HG03139 (cell line): Measurements from ENCODE around the gene POLN.
"Not testable (repeated sequence)": the region's sequence is repeated elsewhere in the genome, so short reads cannot be mapped to it uniquely, and the experiment has no call there.

Source experiments
- ATAC-seq: cut with Tn5 transposase; IDR thresholded peaks from one replicate; pipeline ENCODE4 v1.9.1; 2021; ENCODE audit not compliant: unreplicated experiment

Gene POLN

DNA sequence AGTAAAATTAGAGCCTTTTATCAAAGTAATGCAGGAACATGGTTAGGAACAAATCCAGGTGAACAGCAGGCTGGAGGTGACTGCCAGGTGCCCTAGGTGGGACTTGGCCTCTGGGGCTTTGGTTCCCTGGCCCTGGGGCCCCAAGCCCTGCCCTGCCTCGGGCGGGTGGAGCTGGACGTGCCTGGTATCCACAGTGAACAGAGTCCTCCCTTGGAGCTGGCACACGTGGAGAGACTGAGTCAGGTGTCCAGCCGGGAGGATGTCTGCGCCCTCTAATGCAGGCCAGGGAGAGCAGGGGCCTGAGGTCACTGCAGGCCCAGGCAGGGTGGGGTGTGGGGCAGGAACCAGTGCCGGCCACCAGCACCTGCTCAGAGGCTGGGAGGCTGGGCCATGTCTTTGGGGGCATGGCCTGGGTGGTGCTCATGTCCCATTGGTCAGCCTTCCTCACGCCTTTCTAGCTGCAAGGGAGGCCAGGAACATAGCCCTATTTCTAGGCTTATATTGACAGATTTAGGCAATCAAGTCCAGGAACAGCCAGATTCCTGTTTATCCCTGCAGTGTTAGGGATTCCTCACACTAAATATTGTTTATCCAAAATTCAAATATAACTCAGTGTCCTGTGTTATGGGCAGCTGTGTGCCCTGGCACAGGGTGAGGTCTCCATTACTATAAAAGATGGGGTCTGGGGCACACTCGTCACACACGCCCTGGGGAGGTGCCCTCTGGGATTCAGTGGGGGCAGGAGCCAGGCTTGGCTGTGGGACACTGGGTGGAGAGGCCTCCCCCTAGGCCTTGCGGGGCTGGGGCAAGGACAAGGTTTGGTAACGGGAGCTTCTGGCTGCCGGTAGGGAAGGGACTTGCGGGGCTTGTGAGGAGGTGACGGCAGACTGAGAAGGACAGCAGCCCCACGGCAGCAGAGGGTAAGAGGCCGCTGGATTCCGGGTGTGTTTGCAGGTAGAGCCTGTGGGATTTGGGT is 197.1 kb downstream of the POLN start:
- no peak for ATAC-seq

DNA sequence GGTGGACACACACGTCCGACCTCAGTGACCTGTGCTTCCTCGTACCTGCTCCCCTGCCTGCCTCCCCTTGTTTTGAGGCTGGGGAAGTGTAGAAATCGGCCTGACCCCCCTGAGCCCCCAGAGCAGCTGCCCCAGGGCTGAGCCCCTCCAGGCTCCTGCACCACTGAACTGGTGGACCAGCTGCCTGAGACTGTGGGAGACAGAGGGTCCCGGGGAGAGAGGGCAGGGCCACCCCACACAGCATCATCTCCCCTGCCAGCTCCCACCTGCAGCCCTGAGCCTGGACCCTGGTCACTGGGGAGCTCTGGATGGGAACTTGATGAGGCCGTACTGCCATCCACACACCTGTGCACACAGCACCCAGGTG is 197.8 kb downstream of the POLN start:
- ATAC-seq = no peak

GRCh38 chr4:2043396-2044118 is 198.4 kb downstream of the POLN start:
- no peak for ATAC-seq

DNA sequence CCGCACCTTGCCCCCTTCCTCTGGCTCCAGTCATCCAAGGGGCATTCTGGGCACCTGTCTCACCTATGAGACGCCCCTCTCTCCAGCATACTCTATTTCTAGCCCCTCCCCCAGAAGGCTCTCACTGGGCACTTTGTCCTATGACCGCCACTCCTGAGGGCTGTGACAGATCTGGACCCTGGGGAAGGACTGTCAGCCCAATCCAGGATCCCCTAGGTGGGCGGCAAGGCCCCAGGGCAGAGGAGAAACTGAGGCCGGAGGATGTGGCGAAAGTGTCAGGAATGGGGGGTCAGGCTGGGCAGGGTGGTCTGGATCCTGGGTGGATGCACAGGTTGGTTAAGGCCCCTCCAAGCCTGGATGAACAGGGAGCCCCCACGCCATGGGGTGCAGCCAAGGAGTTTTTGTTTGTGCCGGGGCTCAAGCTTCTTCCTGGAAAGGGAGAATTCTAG is 198.9 kb downstream of the POLN start:
- no peak for ATAC-seq

GRCh38 chr4:2042204-2042946 is 199.5 kb downstream of the POLN start:
- ATAC-seq = peak; percentile 15

DNA sequence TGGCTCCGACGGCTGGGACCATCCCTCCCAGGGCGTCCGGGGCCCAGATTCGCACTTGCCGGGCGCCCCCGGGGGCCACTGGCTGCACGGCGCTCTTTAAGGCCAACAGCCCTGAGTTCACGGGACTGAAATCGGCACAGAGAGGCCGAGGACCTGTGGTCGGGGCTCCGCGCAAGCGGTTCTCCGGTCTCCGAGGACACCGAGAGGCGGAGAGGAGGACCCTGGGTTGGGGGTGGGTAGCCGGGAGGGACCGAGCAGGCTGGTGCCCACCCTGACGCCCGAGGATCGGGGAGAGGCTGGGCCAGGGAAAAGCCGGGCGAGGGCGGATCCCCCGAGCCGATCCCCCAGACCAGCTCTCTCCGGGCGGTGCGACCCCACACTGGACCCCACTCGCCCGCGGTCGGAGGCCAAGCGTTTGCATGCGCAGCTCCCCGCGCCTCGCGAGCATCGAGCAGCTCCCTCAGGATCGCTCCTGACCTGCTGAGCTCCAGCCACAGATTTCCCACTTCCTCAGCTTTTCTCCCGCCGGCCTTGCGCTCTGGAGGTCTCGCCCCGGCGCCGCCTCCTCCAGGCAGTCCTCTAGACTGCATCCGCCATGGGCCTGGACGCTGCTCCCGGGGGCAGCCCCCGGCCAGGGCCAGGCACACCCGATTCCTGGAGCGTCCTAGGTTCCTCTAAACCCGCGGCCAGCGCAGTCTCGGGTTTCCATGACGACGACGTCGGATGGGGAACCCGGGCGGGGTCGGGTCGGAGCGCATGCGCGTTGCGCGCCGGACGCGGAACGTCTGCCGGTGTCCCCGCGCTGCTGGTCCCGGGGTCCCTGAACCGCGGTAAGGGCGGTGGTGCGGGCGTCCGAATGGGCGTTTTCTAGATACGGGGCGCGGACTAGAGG is 200.4 kb downstream of the POLN start:
- ATAC-seq = peak; percentile 52

DNA sequence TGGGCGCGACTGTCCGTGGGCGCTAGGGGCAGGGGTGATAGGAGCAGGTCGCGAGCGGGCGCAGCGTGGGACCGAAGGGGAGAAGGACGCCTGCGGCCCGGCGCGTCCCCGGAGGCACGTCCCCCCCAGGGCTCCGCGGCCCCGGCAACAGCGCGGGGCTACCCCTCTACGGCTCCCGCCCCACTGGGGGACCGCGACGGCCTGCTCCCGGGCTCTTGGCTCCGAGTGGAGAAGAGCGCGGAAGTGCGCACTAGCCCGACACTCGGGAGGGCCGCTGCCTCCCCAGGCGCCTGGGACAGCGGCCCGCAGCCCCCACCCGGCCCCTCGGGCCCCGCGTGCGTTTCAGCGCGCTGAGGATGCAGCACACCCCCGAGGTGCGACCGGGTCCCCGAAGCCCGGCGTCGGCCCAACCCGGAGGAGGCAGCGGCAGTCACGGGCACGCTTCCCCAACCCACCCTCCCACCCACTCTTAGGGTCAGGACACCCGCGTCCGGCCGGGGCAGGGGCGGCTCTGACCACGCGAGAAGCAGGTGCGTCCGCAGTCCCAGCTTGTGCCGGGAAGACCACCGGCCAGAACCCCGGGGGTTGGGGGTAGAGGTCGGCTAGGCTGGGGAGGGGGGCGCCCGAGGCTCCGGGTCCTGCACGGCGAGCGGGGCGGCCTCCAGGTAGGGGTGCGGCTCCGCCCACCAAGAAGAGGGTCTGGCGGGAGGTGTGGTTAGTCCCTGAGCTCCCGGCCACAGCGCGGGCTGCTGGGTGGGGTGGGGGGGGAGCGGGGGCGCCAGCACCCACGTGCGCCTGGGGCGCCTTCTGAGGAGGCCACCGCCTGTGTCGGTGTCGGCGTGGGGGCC is 201.3 kb downstream of the POLN start:
- ATAC-seq = no peak

GRCh38 chr4:2036866-2037265 is 205.1 kb downstream of the POLN start:
- no peak for ATAC-seq

DNA sequence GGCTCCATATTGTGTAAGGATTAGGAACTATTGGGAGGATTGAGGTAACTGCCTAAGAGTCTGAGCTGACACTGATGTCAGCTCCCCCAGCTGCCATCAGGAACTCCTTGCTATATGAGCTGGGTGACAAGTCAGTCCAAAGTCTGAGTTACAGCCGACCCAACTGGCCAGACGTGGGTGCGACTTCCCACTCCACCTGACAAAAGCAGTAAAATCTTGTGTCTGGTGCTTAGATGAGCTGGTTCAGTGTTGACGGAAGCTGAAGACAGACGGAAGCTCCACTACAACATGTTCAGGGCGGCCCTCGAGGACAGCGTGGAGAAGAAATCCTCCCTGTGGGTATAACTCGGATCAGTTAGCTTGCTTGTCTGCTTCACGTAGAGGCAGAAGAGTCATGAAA is 205.6 kb downstream of the POLN start:
- ATAC-seq = no peak

- ATAC-seq = not testable (repeated sequence)
Observed at GRCh38 chr4:2031161-2031560, 210.8 kb downstream of the POLN start.

GRCh38 chr4:2027120-2027519 is 214.8 kb downstream of the POLN start:
- ATAC-seq = not testable (repeated sequence)

DNA sequence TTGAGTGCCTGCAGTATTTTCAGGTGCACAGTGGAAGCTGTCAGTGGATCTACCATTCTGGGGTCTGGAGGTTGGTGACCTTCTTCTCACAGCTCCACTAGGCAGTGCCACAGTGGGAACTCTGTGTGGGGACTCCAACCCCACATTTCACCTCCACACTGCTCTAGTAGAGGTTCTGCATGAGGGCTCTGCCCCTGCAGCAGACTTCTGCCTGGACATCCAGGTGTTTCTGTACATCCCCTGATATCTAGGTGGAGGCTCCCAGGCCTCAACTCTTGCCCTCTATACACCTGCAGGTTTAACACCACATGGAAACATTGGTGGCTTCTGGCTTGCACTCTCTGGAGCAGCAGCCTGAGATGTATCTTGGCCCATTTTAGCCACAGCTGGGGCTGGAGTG is 216.1 kb downstream of the POLN start:
- no peak for ATAC-seq

DNA sequence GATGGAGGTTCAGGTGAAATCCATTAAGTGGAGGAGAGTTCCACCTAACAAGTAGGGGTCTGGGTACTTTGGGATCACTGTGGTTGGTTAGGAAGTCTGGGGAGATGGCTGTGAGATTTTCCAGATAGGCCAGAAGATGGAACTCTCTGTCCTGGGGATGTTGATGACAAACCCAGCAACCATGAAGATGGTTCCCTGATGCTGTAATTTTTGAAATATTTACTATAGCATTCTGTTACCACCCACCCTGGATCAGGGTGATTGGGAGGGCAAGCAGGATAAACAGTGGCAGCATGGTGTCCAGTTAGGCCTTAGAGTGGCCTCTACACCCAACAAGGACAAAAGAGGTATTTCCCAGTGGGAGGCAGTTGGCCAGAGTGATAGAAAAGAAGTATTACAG is 217.2 kb downstream of the POLN start:
- ATAC-seq = no peak
